Osteocyte (in vitro differentiated cells): ENCODE results near the gene MC2R. TPM values are rescaled to one million over a fixed set of nuclear protein-coding genes. Genes with fewer than 3 reads are reported as not detected.

Experiments
- DNase-seq: peaks from one replicate; pipeline ENCODE4 v3.0.0; 2021; ENCODE audit warnings: mixed read lengths; ENCODE audit not compliant: unreplicated experiment; ENCODE audit errors: extremely low spot score
- H3K27ac Mint-ChIP-seq: one replicate; pipeline ENCODE4 v1.8.0; 2021; ENCODE audit warnings: mild to moderate bottlenecking, mixed read lengths; ENCODE audit not compliant: unreplicated experiment
- H3K27me3 Mint-ChIP-seq: one replicate; pipeline ENCODE4 v1.8.0; 2021; ENCODE audit warnings: mixed read lengths; ENCODE audit not compliant: unreplicated experiment
- H3K36me3 Mint-ChIP-seq: one replicate; pipeline ENCODE4 v1.8.0; 2021; ENCODE audit warnings: mixed read lengths; ENCODE audit not compliant: unreplicated experiment
- H3K4me1 Mint-ChIP-seq: one replicate; pipeline ENCODE4 v1.8.0; 2021; ENCODE audit warnings: mixed read lengths; ENCODE audit not compliant: unreplicated experiment
- H3K4me3 Mint-ChIP-seq: one replicate; pipeline ENCODE4 v1.8.0; 2021; ENCODE audit warnings: mild to moderate bottlenecking, moderate library complexity, mixed read lengths; ENCODE audit not compliant: unreplicated experiment
- H3K9me3 Mint-ChIP-seq: one replicate; pipeline ENCODE4 v1.8.0; 2021; ENCODE audit warnings: mixed read lengths; ENCODE audit not compliant: unreplicated experiment
- CTCF ChIP-seq: fragments of 200-600 bp; sonication (generic); IDR thresholded peaks from 2 replicates; pipeline ENCODE4 v1.5.0; 2021; ENCODE audit warnings: antibody characterized with exemption, mild to moderate bottlenecking, moderate library complexity
- total RNA-seq: library from RNA; stranded (reverse); gene quantifications from 2 replicates; pipeline ENCODE4 v1.2.1, GENCODE V29; 2021

Gene MC2R
- total RNA-seq, 1 donor from 2014 or later = not detected

DNA sequence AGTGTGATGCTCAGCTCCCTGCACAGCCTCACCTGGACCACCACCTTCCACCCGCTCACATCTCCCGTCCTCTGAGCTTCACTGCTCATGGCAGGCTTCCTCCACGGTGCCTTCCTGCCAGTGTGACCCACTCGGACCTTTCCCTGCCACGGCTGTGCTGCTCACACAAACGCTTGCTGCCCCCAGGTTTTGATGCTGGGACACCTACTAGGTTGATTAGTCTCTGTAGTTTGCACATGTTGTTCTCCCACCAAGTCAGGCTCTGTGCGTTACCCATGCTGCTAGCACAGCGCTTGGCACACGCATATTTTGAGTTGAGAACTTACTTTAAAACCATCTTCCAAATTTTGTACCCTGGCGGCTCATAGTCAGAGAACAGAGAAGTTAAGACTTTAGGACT lies 2.1 kb downstream of the MC2R start:
- peaks cover 24% of the 10 kb centered on the region for H3K9me3 Mint-ChIP-seq

GRCh38 chr18:13912601-13913000 lies 2.7 kb downstream of the MC2R start:
- no peak for DNase-seq
- Mint-ChIP-seq H3K36me3 (no peaks in the 10 kb centered on the region), H3K9me3 (peaks cover 28% of the 10 kb centered on the region), H3K27me3 (no peaks in the 10 kb centered on the region), H3K4me1 (no peaks in the 10 kb centered on the region), H3K27ac (no peak overlapping the region), H3K4me3 (no peak overlapping the region)
- no peak for TF ChIP-seq CTCF

More for the DNA sequence above, 2.1 kb downstream of the MC2R start:
- no peak overlapping the region for H3K4me3 Mint-ChIP-seq
- H3K27ac Mint-ChIP-seq = no peak overlapping the region
- H3K36me3 Mint-ChIP-seq = no peaks in the 10 kb centered on the region
- TF ChIP-seq CTCF = no peak
- H3K27me3 Mint-ChIP-seq = no peaks in the 10 kb centered on the region
- DNase-seq = no peak
- H3K4me1 Mint-ChIP-seq = no peaks in the 10 kb centered on the region

DNA sequence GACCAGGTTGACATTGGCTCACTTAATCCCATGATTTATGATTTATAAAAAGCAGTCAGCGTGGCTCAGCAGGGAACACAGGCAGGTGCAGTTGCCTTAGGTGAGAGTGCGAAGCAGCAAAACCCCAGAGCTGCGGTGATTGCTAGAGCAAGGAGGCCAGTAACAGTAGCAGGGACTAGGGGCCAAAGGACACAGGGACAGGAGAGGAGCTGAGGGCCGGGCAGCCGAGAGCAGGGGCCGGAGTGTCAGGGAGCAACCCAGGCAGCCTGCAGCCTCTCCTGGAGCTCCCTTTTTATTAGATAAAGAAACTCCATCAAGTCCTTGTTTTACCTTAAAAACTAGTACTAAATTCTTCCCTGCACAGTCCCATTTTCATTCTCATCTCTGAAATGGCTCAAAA lies 4.3 kb downstream of the MC2R start:
- TF ChIP-seq CTCF = no peak
- no peak overlapping the region for H3K27ac Mint-ChIP-seq
- H3K4me1 Mint-ChIP-seq = no peaks in the 10 kb centered on the region
- peaks cover 35% of the 10 kb centered on the region for H3K9me3 Mint-ChIP-seq
- no peaks in the 10 kb centered on the region for H3K36me3 Mint-ChIP-seq
- H3K27me3 Mint-ChIP-seq = no peaks in the 10 kb centered on the region
- H3K4me3 Mint-ChIP-seq = no peak overlapping the region
- DNase-seq = no peak

DNA sequence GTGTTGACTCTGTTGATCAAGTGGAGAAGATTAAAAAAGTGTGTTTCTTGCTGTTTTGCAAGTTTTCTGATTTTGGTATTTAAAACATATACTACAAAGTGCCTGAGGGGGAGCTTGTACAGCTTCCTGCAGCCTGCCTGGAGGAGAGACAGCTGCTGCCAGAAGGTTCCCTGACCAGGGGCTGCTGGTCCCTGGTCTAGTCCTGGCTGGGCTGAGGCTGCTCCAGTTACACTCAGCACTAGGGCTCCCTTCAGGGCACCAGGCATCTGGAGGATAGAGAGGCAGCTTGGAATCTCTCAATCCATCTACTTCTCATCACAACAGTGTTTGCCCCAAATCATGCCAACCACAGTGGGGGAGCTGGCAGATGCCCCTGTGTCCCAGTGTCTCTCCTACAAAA lies 4.8 kb downstream of the MC2R start:
- Mint-ChIP-seq H3K4me3 (no peak overlapping the region), H3K9me3 (peaks cover 35% of the 10 kb centered on the region), H3K4me1 (no peaks in the 10 kb centered on the region), H3K27me3 (no peaks in the 10 kb centered on the region), H3K27ac (no peak overlapping the region), H3K36me3 (no peaks in the 10 kb centered on the region)
- TF ChIP-seq CTCF = no peak
- no peak for DNase-seq

DNA sequence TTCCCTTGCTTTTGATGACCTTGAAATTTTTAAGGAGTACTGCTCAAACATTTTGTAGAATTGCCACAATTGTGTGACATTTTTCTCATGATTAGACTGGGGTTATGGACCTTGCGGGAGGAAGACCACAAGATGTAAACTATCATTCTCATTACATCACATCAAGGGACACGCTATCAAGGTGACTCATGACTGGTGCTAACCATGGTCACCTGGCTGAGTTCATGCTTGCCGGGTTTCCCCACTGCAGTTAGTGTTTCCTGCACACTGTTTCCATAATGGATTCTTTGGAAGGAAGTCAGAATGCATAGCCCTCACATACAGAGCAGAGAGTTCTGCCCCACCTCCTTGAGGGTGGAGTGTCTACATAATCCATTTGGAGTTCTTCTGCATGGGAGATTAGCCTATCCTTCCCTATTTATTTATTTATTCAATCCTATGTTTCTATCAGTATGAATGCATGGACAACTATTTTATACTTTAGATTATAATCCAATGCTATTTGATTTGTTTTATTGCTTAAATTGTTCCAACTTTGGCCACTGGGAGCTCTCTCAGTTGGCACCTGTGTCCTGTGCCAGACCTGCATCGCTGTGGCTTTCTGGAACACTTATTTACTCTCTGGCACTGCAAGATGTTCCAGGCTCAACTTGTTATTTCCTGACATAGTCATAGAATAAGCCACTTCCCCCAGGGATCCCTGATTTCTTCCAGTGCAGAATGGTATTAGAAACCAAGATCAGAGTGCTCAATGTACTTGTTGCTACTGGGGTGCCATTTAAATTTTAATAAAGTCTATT lies 6.0 kb downstream of the MC2R start:
- no peak for TF ChIP-seq CTCF
- H3K36me3 Mint-ChIP-seq = no peaks in the 10 kb centered on the region
- no peaks in the 10 kb centered on the region for H3K4me1 Mint-ChIP-seq
- DNase-seq = no peak
- no peak overlapping the region for H3K27ac Mint-ChIP-seq
- H3K27me3 Mint-ChIP-seq = no peaks in the 10 kb centered on the region
- no peak overlapping the region for H3K4me3 Mint-ChIP-seq
- peaks cover 35% of the 10 kb centered on the region for H3K9me3 Mint-ChIP-seq
